PFSK-1 (cell line): ENCODE results near the gene PPP1R2.

Source experiments
- FOXP2 ChIP-seq: optimal IDR thresholded peaks from 2 replicates; pipeline ENCODE3; 2011; ENCODE audit warnings: borderline replicate concordance, control low read depth, inconsistent platforms; ENCODE audit not compliant: insufficient read depth; ENCODE audit errors: extremely low read length, extremely low read depth
- POLR2AphosphoS5 ChIP-seq: IDR thresholded peaks from 2 replicates; pipeline ENCODE4 v1.6.1; 2012; ENCODE audit warnings: low read depth, mild to moderate bottlenecking, control low read depth, low read length, moderate library complexity
- REST ChIP-seq, 2 experiments: IDR thresholded peaks; 2 replicates each; pipeline versions ENCODE4 v1.6.1 to v1.8.0; 2011 to 2012; ENCODE audit warnings: low read depth in 2 of 2, low read length in 2 of 2, control low read depth in 1 of 2, inconsistent platforms in 1 of 2, mild to moderate bottlenecking in 1 of 2, moderate library complexity in 1 of 2; ENCODE audit not compliant: insufficient read depth in 1 of 2
- SIN3A ChIP-seq: IDR thresholded peaks from 2 replicates; pipeline ENCODE4 v1.6.1; 2012; ENCODE audit warnings: mild to moderate bottlenecking, low read length, moderate library complexity, borderline replicate concordance; ENCODE audit not compliant: insufficient read depth
- TAF1 ChIP-seq: IDR thresholded peaks from 2 replicates; pipeline ENCODE4 v1.6.1; 2012; ENCODE audit warnings: low read length, control low read depth, borderline replicate concordance; ENCODE audit not compliant: insufficient read depth

- no peak for TF ChIP-seq POLR2AphosphoS5
- TF ChIP-seq TAF1 = no peak
- no peak for TF ChIP-seq REST (IDR thresholded peaks at IDR 0.05; ENCODE audit: insufficient read depth in 1 of 2, low read depth in 2 of 2, low read length in 2 of 2)
- TF ChIP-seq SIN3A = no peak
- TF ChIP-seq FOXP2 = no peak
Observed at GRCh38 chr3:195544634-195545033, 1.5 kb upstream of the PPP1R2 start.
